Esophagus squamous epithelium (tissue), 5 donors: ENCODE data around the gene LASP1NB.

Experiments used
- DNase-seq: peaks from one replicate; lab custom pipeline; 2025; lab: John Stamatoyannopoulos, UW
- H3K27ac ChIP-seq, 4 donors: fragments of 200-600 bp; sonication (generic); one replicate each; pipeline ENCODE4 v1.5.1; 2016 to 2019; ENCODE audit warnings: mild to moderate bottlenecking in 1 of 4
- H3K27me3 ChIP-seq, 4 donors: fragments of 200-600 bp; sonication (generic); 1 replicate in 3 of 4; 2 replicates in 1 of 4; pipeline versions ENCODE4 v1.5.1 to v1.6.0; 2017 to 2021; ENCODE audit warnings: antibody characterized with exemption in 1 of 4
- H3K36me3 ChIP-seq, 3 donors: fragments of 200-600 bp; sonication (generic); one replicate each; pipeline ENCODE4 v1.5.1; 2016 to 2019
- H3K4me1 ChIP-seq, 3 donors: fragments of 200-600 bp; sonication (generic); one replicate each; pipeline ENCODE4 v1.5.1; 2017 to 2019
- H3K4me3 ChIP-seq, 4 donors: fragments of 200-600 bp; sonication (generic); 1 replicate in 3 of 4; 2 replicates in 1 of 4; pipeline ENCODE4 v1.5.1; 2016 to 2019; ENCODE audit warnings: mild to moderate bottlenecking in 2 of 4, moderate library complexity in 1 of 4
- H3K9me3 ChIP-seq, 3 donors: fragments of 200-600 bp; sonication (generic); one replicate each; pipeline ENCODE4 v1.5.1; 2016 to 2019
- CTCF ChIP-seq, 6 experiments: fragments of 450-650 bp in 4 of 6; fragments of 200-600 bp in 2 of 6; sonication (generic) in 2 of 6; IDR thresholded peaks; one replicate each; pipeline ENCODE4 v1.5.1; 2016 to 2019; ENCODE audit warnings: antibody characterized with exemption in 6 of 6, mild to moderate bottlenecking in 4 of 6, moderate library complexity in 4 of 6
- POLR2A ChIP-seq, 4 donors: fragments of 450-650 bp; IDR thresholded peaks; one replicate each; pipeline ENCODE4 v1.6.1; 2017; ENCODE audit warnings: antibody characterized with exemption in 4 of 4, mild to moderate bottlenecking in 4 of 4, moderate library complexity in 3 of 4
- WGBS, 2 donors: methylation state at CpG; one replicate each; pipeline ENCODE4 v1.1.5; 2018; 5-methylcytosine and 5-hydroxymethylcytosine counted together
- intact Hi-C: fragments of 100-400 bp; cut with DNase I; formaldehyde crosslinking; loops from one replicate; pipeline ENCODE4 v1.15.0; 2022
- donor health status: DM: yes; HTN: yes; CAD: no.

Gene LASP1NB

DNA sequence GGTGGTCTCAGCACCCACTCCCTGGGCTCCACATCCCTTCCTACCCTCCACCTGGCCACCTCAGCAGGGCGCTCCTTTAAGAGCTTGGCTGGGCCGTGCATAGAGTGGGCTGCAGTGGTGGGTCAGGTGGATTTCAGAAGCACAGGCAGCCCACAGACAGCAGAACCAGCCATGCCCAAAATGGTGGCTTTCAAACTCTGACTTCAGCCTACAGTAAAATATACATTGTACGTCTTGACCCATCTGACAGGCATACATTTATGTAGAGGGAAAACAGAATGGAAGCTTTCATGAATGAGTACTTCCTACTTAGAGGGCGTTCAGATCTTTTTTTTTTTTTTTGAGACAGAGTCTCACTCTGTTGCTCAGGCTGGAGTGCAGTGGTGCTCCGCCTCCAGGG is 26.0 kb upstream of the LASP1NB start:
- intact Hi-C loops = no loop called here
- WGBS, 2 donors = 57 to 88% methylated on average over 3 to 4 of the region's 5 CpGs
- no peak overlapping the region for H3K4me3 ChIP-seq

DNA sequence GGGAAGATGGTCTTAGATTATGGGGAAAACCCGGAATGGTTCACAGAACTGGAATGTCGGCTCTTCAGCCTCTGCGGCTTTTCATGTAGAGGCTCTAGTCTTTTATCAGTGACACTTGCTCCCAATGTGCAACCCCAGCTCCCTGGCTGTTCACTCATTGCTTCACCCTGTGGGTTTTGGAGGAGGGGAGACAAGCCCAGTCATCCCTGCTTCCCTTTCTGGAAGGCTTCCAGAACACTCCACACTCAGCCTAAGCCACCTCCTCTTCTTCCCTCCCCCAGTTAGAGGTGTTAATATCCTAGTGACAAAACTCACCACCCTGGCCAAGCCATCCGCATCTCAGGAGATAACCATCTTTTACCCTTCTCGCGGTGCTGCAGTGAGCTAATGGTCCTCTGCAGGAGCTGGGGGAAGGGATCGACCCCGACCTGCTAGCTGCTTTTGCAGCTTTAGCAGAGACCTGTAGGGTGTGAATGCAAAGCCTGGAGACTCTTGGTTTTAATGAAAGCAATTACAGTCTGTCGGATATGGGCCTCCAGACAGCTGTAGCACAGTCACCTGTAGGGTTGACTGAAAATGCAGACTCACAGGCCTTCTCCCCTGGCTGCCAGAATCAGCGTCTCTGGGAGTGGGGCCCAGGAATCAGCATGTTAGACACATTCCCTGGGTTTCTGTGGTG is 24.3 kb upstream of the LASP1NB start:
- Histone ChIP-seq H3K36me3 (peaks cover 10 to 99% (median 17%) of the 10 kb centered on the region in 3 donors), H3K4me1 (peaks cover 35 to 68% (median 52%) of the 10 kb centered on the region in 3 donors), H3K9me3 (no peaks in the 10 kb centered on the region), H3K27me3 (no peaks in the 10 kb centered on the region), H3K4me3 (peak overlapping the region in 1 of 4 donors; percentile 7), H3K27ac (peak overlapping the region; percentile 19 to 66 (median 53))
- intact Hi-C loops = no loop called here
- DNase-seq = no peak
- WGBS, 2 donors = 37 to 51% methylated on average over 7 to 10 of the region's 10 CpGs
- TF ChIP-seq CTCF (IDR thresholded peaks at IDR 0.05) (no peak), POLR2A (IDR thresholded peaks at IDR 0.05) (no peak)

More for the DNA sequence above, 26.0 kb upstream of the LASP1NB start:
- DNase-seq = no peak
- peaks cover 35 to 76% (median 52%) of the 10 kb centered on the region in 3 donors for H3K4me1 ChIP-seq
- H3K9me3 ChIP-seq = no peaks in the 10 kb centered on the region
- peak overlapping the region; percentile 38 to 78 (median 70) for H3K27ac ChIP-seq
- peaks cover 10 to 99% (median 17%) of the 10 kb centered on the region in 3 donors for H3K36me3 ChIP-seq
- H3K27me3 ChIP-seq = no peaks in the 10 kb centered on the region
- TF ChIP-seq POLR2A (IDR thresholded peaks at IDR 0.05) (no peak), CTCF (IDR thresholded peaks at IDR 0.05) (no peak)

DNA sequence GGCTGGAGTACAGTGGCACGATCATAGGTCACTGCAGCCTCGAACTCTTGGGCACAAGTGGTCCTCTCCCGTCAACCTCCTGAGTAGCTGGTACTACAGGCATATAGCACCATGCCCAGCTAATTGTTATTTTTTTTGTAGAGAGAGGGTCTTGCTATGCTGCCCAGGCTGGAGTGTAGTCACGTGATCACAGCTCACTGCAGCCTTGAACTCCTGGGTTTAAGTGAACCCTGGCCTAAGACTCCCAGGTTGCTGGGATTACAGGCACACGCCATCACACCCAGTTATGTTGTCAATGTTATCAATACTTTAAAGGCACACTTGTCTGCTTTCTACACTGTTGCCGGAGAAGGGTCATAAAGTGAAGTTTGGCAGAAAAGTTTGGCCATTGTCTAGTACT is 22.0 kb upstream of the LASP1NB start:
- Histone ChIP-seq H3K27me3 (no peaks in the 10 kb centered on the region), H3K9me3 (no peaks in the 10 kb centered on the region), H3K27ac (no peak overlapping the region), H3K4me1 (peaks cover 28 to 68% (median 48%) of the 10 kb centered on the region in 3 donors), H3K4me3 (no peak overlapping the region), H3K36me3 (peaks cover 10 to 94% (median 19%) of the 10 kb centered on the region in 3 donors)
- DNase-seq = no peak
- intact Hi-C loops = no loop called here
- no peak for TF ChIP-seq POLR2A (IDR thresholded peaks at IDR 0.05)
- TF ChIP-seq CTCF (IDR thresholded peaks at IDR 0.05) = no peak
- WGBS, 2 donors = 98% methylated on average over 6 of the region's 6 CpGs

DNA sequence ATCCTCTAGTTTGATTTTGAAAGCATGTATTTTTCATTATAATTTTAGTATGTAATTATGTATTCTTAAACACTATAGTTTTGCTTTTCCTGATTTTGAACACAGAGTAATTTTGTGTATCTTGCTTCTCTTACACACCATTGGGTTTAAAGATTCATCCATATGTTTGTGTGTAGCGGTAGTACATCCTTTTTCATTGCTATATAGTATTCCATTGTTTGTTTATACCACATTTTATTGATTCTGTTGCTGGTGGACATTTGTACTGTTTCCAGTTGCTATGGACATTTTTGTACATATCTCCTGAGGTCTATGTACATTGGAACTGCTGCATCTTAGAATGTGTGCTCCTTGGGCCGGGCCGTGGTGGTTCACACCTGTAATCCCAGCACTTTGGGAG is 20.5 kb upstream of the LASP1NB start:
- intact Hi-C loops = no loop called here
- DNase-seq = no peak
- no peak overlapping the region for H3K4me3 ChIP-seq
- WGBS, 2 donors = 94 to 100% methylated on average over 1 to 3 of the region's 3 CpGs
- no peaks in the 10 kb centered on the region for H3K9me3 ChIP-seq
- TF ChIP-seq POLR2A (IDR thresholded peaks at IDR 0.05) = no peak
- no peak for TF ChIP-seq CTCF (IDR thresholded peaks at IDR 0.05)
- no peak overlapping the region for H3K27ac ChIP-seq
- peaks cover 31 to 68% (median 43%) of the 10 kb centered on the region in 3 donors for H3K4me1 ChIP-seq
- peaks cover 0 to 85% (median 5%) of the 10 kb centered on the region in 3 donors for H3K36me3 ChIP-seq
- no peaks in the 10 kb centered on the region for H3K27me3 ChIP-seq

- no peaks in the 10 kb centered on the region for H3K27me3 ChIP-seq
- H3K4me1 ChIP-seq = peaks cover 30 to 66% (median 43%) of the 10 kb centered on the region in 3 donors
- 84 to 92% methylated on average over 6 to 10 of the region's 10 CpGs for WGBS, 2 donors
- no peaks in the 10 kb centered on the region for H3K9me3 ChIP-seq
- peaks cover 0 to 86% (median 5%) of the 10 kb centered on the region in 3 donors for H3K36me3 ChIP-seq
- TF ChIP-seq POLR2A (IDR thresholded peaks at IDR 0.05) = no peak
- no peak for TF ChIP-seq CTCF (IDR thresholded peaks at IDR 0.05)
- intact Hi-C loops = no loop called here
- no peak overlapping the region for H3K4me3 ChIP-seq
- H3K27ac ChIP-seq = no peak overlapping the region
- no peak for DNase-seq
These were observed 20.0 kb upstream of the LASP1NB start for GRCh38 chr17:38905375-38905774.
